Prostate gland (tissue), 2 donors: ENCODE data around the gene GARIN3.

ENCODE experiments used
- POLR2AphosphoS5 ChIP-seq: sonication (generic); formaldehyde crosslinking; IDR thresholded peaks from one replicate; pipeline ENCODE4 v1.6.1; 2017; ENCODE audit warnings: antibody characterized with exemption
- TF ChIP-seq, protein P1 (sequence below), 4 experiments: fragments of 200-600 bp in 2 of 4; fragments of 450-650 bp in 2 of 4; sonication (generic) in 2 of 4; IDR thresholded peaks; 1 replicate in 3 of 4; 2 replicates in 1 of 4; pipeline ENCODE4 v1.5.1; 2016 to 2019; ENCODE audit warnings: antibody characterized with exemption in 4 of 4, mild to moderate bottlenecking in 2 of 4, moderate library complexity in 2 of 4

DNA sequence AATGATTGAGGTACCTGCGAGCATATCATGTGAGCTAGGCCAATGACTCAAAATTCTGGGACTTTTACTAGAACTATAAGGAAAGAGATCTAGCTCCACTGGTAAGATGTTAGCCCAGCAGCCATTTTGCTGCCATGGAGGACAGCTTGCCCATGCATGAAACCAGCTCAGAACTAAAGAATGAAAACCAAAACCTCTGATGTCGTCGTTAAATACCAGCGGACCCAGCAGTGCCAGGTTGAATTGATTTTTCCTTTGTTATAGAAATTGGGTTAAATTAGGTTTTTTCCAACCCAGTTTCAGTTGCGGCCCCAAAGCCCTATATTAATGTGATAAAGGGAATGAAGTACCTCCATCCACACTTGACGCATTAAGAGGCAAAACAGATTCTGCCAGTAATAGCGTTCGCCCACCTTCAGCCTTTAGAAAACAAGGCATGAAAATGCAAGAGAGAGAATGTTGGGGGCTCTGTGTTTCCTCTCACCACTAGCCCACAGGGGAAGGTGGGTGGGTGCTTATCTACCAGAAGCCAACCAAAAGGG lies 9.1 kb upstream of the GARIN3 start:
- TF ChIP-seq, protein P1, sequence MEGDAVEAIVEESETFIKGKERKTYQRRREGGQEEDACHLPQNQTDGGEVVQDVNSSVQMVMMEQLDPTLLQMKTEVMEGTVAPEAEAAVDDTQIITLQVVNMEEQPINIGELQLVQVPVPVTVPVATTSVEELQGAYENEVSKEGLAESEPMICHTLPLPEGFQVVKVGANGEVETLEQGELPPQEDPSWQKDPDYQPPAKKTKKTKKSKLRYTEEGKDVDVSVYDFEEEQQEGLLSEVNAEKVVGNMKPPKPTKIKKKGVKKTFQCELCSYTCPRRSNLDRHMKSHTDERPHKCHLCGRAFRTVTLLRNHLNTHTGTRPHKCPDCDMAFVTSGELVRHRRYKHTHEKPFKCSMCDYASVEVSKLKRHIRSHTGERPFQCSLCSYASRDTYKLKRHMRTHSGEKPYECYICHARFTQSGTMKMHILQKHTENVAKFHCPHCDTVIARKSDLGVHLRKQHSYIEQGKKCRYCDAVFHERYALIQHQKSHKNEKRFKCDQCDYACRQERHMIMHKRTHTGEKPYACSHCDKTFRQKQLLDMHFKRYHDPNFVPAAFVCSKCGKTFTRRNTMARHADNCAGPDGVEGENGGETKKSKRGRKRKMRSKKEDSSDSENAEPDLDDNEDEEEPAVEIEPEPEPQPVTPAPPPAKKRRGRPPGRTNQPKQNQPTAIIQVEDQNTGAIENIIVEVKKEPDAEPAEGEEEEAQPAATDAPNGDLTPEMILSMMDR (IDR thresholded peaks at IDR 0.05) = no peak
- TF ChIP-seq POLR2AphosphoS5 = no peak
